NCI-H226 (cell line): ENCODE results near the gene PAPOLA.
A peak's percentile ranks its signal among the peaks of the same experiment; 100 is the strongest.
"Not testable (repeated sequence)": the region's sequence is repeated elsewhere in the genome, so short reads cannot be mapped to it uniquely, and the experiment has no call there.

Source experiments
- DNase-seq: peaks from one replicate; pipeline ENCODE4 v3.0.0-alpha.2; 2015

The PAPOLA gene

DNA sequence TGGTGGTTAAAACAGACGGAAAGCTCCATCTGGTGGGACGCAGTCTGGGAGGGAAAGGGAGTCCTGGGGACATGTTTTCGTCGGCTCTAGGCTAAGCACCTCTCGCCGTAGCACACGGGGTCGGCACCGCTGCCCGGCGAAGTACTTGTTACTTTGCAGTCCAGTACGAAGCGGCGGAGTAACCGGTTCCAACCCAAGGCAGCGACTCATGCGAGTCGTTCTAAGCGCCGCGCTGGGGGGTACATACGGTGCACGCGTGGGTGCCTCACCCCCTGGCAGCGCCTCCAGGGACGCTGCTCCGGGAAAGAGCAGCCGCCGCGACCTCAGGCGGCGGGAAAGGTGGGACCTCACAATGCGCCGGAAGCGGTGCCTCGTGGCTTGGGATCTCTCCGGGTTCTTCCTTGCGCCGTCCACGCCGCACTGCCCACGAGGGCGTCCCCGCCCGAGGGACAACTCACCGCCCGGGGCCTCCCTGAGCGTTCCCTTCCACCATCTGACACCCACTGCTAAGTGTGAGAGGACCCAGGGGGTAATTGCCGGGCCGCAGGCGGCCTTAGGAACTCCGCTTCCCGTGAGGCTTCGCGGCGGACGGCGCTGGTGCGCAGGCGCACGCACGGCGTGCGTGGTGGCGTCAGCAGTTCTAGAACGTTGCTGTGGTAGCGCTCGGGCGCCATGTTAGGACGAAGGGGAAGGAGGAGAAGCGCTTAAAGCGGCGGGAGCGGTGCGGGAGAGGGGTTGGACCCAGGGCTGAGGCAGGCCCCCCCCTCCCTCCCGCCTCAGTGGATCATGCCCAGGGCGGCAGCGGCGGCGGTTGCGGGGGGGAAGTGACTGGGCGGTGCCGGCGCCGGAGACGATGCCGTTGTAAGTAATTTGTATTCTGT is at the start of gene PAPOLA:
TSS of gene PAPOLA (plus strand) at position 643 of the 881 bp plus-strand sequence. CDS start at position 854, 211 bp downstream.
- peak; percentile 89 for DNase-seq

- no peak for DNase-seq
Observed at GRCh38 chr14:96452684-96453083, 49.5 kb upstream of the PAPOLA start.

DNA sequence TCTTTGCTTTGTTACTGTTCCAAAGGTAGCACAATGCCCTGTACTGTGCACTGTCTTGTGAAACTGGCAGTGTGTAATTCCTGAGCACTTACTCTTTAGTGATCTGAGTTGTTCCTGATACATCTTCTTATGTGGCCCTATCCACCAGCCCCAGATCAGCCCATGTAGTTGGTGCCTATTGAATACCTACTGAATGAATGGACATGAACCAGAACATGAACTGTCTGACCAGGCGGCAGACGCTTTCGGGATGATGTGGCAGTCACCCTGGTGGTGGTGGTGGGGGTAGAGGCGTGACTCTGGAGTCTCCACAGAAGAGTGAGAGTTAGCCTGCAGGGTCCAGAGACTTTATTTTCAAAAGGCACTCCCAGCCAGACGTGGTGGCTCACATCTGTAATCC is 46.6 kb upstream of the PAPOLA start:
- DNase-seq = no peak

DNA sequence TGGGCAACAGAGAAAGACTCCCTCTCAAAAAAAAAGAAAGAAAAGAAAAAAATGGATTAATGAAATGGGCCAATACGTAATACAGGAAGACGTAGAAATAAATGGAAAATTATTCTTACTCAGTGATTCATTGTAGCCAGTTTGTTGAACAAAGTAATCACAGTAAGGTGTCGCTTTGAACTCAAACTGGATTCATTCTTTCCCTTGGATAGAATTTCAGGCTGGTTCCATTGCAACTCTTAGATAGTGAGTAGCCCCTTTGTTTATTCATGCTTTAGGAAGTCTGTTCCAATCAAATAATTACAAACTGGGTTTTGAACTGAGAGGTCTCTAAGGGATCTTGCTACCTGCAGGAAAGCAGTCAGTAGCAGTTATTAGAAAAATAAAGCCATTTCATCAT is 42.3 kb upstream of the PAPOLA start:
- DNase-seq = no peak

DNA sequence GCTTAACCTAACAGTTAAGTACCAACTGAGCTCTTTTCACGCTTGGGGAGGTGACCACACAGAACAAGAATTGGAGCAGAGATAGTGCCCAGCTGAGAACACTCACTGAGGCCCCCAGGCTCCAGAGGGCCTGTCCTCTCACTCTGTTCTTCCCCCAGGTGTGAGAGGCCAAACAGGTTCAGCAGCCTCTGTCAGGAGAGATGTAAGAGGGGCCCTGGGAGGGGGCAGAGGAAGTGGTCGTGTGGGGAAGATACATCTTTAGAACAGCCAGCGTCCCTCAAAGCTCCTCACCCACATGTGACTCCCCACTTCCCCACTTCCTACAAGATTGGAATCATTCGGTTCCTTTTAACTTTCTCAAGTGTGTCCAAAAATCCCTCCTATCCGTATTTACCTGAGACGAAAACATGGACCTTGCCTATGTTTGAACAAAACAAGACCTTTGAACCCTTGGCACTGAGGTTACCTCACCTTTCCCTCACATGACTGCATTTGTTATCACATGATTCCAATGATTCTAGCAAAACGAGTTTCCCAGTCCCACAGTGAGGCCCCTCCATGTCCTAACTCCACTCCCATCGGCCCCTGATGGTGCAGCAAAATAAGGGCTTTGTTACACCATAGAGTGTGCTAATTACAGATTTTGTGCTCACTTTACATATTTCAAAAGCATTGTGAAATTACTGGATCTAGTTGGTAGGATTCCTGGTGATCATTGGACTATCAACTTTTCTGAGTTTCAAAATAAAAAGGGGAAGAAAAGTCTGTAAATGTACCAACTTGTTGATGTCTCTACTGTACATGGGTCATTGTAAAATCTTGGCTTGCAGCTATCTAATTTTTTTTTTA is 40.0 kb upstream of the PAPOLA start:
- DNase-seq = no peak

- no peak for DNase-seq
Observed at GRCh38 chr14:96464136-96464535, 38.0 kb upstream of the PAPOLA start.

DNA sequence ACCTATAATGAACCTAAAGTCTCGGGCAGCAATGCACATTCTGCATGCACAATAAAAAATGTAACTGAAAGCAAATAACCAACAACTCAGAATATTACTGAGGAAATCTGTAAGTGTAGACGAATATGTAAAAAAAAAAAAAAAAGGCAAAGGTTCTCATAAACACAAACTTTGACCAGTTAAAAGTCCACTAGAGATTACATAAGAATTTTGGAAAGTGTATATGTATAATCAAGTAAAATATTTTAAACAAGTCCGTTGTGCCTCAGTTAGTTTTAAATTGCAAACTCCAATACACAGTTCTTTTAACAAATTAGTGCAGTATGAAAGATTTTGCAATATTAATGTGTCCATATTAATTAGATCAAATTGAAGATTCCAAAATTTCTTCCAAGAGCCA is 35.3 kb upstream of the PAPOLA start:
- no peak for DNase-seq

- no peak for DNase-seq
Observed at GRCh38 chr14:96470331-96470730, 31.9 kb upstream of the PAPOLA start.

DNA sequence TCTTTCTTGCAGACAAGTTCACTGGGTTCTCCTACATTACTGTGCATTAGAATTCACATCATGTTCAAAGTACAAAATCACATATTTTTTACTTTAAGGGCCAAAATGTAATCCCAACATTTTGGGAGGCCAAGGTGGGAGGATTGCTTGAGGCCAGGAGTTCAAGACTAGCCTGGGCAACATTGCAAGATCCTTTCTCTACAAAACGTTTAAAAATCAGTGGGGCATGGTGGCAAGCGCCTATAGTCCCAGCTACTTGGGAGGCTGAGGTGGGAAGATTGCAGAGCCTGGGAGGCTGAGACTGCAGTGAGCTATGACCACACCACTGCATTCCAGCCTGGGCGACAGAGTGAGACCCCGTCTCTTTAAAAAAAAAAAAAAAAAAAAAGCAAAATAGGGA is 31.2 kb upstream of the PAPOLA start:
- DNase-seq = not testable (repeated sequence)

DNA sequence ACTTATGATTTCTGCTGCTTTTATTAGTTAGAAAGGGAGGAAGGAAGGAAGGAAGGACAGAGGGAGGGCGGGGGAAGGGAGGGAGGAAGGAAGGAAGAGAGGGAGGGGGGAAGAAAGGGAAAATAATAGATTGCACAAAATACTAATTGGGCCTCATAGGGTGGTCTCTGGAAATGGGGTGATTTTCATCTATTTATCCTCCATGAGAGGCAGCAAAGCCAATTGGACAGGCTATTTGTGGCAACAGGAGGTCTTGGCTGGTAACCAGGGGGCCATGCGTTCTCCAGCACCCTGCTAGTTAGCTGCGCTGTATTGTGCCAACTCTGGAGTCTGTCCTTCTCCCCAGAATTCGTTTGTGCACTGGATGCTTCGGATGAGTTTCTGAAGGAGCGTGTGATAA is 24.1 kb upstream of the PAPOLA start:
- DNase-seq = no peak

DNA sequence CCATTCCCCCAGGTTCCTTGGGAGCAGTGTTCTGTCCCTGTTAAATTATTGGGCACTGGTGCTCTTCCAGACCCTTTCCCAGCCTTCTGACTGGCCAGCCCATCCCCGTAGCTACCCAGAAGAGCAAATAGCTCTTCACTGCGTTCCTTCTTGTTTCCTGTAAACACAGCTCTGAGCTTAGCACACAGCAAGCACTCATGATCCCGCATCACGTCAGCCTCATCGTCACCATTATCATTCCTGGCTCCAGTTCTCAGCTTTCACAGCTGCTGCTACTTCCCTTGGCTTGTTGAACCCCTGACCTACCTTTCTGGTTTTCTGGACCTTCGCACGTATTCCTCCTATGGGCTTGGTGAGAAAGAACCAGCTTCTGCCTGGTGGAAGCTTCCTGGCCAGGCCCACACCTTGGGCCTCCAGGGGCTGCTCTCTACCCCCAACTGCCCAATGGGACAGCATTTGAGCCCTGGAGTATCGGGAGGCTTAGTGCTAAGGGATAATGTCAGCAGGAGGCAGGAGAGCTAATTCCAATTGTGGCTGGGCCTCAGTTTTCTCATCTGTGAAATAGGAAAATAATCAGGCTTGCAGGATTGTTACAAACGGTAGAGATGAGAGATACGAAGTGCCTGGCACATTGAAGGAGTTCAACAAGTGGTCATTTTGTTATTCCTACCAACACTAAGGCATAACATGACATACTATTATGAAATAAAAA is 22.6 kb upstream of the PAPOLA start:
- no peak for DNase-seq

DNA sequence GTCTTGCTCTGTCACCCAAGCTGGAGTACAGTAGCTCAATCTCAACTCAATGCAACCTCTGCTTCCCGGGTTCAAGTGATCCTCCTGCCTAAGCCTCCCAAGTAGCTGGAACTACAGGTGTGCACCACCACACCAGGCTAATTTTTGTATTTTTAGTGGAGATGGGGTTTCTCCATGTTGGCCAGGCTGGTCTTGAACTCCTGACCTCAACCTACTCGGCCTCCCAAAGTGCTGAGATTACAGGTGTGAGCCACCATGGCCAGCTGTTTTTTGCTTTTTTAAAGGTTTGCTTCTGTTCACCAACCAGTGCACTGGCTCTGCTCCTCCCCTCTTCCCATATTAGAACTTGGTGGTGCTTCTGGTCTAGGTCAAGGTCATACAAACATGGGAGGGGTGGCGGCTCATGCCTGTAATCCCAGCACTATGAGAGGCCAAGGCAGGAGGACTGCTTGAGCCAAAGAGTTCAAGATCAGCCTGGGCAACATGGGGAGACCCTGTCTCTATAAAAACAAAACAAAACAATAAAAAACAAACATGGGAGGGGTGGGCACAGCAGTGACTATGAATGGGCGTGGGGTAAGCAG is 20.4 kb upstream of the PAPOLA start:
- no peak for DNase-seq

- DNase-seq = no peak
Observed at GRCh38 chr14:96482986-96483385, 19.2 kb upstream of the PAPOLA start.

DNA sequence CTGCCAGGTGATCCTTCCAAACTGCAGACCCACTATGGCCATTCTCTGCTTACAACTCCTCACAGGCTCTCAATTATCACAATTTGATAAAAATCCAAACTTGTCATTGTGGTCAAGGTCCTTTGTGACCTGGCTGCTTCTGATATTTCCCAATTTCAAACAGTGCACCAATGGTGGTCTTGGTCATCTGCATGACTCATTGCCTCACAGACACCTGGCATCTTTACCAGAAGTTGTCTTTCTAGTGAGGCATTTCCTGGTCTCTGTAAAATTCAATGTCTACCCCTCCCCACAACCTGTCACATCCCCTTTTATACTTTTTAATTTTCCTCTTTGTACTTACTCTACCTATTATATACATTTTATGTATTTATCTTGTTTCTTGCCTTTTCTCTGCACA is 17.8 kb upstream of the PAPOLA start:
- no peak for DNase-seq

GRCh38 chr14:96486705-96487104 is 15.5 kb upstream of the PAPOLA start:
- no peak for DNase-seq

GRCh38 chr14:96489327-96489726 is 12.9 kb upstream of the PAPOLA start:
- no peak for DNase-seq

- DNase-seq = no peak
Observed at GRCh38 chr14:96493178-96493577, 9.0 kb upstream of the PAPOLA start.

- no peak for DNase-seq
Observed at GRCh38 chr14:96494331-96494730, 7.9 kb upstream of the PAPOLA start.

- no peak for DNase-seq
Observed at GRCh38 chr14:96497087-96497486, 5.1 kb upstream of the PAPOLA start.

GRCh38 chr14:96497586-96497985 is 4.6 kb upstream of the PAPOLA start:
- DNase-seq = no peak

DNA sequence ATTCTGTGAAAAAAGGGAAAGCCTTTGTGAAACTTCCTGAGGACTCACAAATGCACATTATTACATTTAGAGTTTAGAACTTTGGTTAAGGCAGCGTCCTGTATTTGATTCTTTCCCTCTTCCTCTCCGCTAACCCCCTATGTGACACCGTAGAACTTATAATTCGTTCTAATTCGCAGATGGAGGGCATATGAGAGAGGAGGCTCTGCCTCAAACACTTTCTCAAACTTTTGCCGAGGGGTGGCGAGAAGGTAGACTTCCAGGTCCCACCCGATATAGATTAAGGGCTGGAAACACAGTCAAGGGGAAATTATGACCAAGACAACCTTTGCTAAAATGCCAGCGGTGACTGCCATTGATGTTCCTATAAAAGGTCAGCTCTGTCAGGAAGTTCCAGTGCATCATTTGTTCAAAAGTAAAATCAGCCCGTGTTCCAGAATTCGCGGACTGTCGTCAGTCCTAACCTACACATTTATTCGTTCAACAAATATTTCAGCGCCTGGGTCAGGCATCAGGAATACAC is 904 bp upstream of the PAPOLA start:
- DNase-seq = no peak

DNA sequence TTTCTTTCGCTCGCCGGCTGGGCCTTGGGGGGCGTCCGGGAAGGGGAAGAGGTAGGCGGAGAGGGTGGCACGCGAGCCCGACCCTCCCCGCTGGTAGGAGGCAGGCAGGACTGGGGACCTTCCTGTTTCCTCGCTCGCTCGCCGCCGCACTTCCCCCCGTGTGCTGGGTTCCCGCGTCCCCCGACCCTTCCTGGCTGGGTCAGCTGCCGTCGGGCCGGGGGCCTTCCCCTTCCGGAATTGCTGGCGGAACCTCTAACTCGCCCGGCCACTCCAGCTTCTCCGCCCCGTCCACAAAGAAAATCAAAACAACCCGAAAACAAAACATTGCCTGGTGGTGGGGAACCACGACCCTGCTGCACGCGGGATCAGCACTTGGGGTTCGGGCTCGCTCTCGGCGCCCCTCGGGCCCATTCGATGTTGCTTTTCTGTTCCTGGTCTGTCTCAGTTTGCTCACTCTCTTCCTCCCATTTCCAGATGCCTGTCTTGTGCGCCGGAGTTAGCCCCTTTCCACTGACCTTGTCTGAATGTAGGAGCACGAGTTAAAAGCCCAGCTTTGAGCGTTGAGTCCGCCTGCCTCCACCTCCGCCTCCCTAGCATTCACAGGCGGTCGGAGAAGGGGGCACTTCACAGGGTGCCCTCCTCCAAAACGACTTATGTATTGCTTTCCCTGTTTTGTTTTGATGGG is 581 bp downstream of the PAPOLA start:
- DNase-seq = no peak
